ENCODE data around the gene MMP24.
A peak's percentile ranks its signal among the peaks of the same experiment; 100 is the strongest.

The MMP24 gene

DNA sequence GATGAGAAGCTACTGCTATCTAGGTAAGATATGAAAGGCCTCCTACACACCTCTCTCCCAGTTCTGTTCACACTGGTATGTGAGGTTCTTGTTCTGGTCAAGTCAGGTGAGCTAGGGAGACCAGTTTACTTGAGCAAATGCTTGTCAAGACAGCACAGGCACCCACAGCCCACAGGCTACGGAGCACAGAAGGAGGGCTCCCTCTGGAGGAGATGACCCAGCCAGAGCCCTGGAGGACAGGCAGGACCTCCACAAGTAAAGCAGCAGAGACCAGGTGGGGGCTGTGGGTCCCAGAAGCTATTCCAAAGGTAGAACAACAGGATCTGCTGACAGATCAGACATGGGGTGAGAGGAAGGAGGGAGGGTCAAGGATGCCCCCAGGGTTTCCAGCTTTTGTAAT, 38.3 kb downstream of the MMP24 start:
- TF ChIP-seq, protein P1, sequence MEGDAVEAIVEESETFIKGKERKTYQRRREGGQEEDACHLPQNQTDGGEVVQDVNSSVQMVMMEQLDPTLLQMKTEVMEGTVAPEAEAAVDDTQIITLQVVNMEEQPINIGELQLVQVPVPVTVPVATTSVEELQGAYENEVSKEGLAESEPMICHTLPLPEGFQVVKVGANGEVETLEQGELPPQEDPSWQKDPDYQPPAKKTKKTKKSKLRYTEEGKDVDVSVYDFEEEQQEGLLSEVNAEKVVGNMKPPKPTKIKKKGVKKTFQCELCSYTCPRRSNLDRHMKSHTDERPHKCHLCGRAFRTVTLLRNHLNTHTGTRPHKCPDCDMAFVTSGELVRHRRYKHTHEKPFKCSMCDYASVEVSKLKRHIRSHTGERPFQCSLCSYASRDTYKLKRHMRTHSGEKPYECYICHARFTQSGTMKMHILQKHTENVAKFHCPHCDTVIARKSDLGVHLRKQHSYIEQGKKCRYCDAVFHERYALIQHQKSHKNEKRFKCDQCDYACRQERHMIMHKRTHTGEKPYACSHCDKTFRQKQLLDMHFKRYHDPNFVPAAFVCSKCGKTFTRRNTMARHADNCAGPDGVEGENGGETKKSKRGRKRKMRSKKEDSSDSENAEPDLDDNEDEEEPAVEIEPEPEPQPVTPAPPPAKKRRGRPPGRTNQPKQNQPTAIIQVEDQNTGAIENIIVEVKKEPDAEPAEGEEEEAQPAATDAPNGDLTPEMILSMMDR (IDR thresholded peaks at IDR 0.05; ENCODE audit: insufficient read depth, low read length, poor library complexity, severe bottlenecking) = peak; percentile 27
- H3K36me3 ChIP-seq (ENCODE audit: control insufficient read depth, insufficient read depth, low read length) = no peaks in the 10 kb centered on the region
- no peak for DNase-seq (ENCODE audit: extremely low read depth, insufficient read length)

DNA sequence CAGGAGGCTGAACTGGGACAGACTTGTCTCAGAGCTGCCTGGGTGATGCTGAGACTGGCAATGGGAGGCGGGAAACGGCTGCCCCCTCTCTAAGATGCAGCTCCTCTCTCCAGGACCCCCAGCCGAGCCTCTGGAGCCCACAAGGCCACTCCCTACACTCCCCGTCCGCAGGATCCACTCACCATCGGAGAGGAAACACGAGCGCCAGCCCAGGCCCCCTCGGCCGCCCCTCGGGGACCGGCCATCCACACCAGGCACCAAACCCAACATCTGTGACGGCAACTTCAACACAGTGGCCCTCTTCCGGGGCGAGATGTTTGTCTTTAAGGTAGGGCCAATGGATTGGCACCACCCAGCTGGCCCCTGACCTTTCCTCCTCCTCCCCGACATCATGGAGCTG, 40.6 kb downstream of the MMP24 start:
- Histone ChIP-seq H3K4me3 (replicated peaks; ENCODE audit: low read depth, low read length) (no peak overlapping the region), H3K36me3 (ENCODE audit: control insufficient read depth, insufficient read depth, low read length) (no peaks in the 10 kb centered on the region), H3K27me3 (replicated peaks; ENCODE audit: control insufficient read depth, insufficient read depth, low read length) (no peaks in the 10 kb centered on the region)
- DNase-seq (ENCODE audit: extremely low read depth, insufficient read length) = no peak
- TF ChIP-seq, protein P1 (IDR thresholded peaks at IDR 0.05; ENCODE audit: insufficient read depth, low read length, poor library complexity, severe bottlenecking) = no peak

More for the DNA sequence above, 38.3 kb downstream of the MMP24 start:
- Histone ChIP-seq H3K27me3 (replicated peaks; ENCODE audit: control insufficient read depth, insufficient read depth, low read length) (no peaks in the 10 kb centered on the region), H3K4me3 (replicated peaks; ENCODE audit: low read depth, low read length) (no peak overlapping the region)

DNA sequence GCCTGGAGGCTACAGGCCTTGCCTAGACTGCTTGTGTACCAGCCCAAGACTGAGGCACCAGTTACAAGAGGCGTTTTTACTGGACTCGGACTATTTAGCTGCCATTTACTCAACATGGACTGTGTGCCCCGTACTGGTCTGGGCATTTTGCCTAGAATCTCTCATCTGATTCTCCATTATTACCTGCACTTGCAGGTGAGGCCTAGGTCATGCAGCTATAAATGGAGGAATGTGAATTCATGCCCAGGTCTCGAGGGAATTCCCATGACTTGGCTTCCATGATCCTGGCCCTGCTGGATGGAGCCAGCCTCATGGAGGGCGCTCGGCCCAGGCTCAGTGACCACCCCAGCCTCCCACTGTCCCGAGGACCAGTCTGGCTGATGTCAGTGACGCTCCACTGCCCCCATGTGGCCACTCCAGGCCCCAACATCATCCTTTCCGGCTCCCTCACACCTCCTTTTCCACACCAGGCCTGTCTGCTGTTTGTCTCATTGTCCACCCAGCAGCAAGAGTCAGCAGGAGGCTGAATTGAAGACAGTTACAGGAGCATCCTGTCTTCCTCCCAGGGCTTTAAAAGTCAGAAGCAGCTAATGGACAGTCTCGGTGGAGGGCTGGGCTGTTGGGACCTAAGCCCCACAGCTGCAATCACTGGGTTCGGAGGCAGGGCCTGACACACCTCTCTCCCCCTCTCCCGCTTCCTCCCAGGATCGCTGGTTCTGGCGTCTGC, 42.7 kb downstream of the MMP24 start:
- TF ChIP-seq, protein P1 (IDR thresholded peaks at IDR 0.05; ENCODE audit: insufficient read depth, low read length, poor library complexity, severe bottlenecking) = peak; percentile 86
- Histone ChIP-seq H3K27me3 (replicated peaks; ENCODE audit: control insufficient read depth, insufficient read depth, low read length) (no peaks in the 10 kb centered on the region), H3K4me3 (replicated peaks; ENCODE audit: low read depth, low read length) (no peak overlapping the region), H3K36me3 (ENCODE audit: control insufficient read depth, insufficient read depth, low read length) (no peaks in the 10 kb centered on the region)
- DNase-seq (ENCODE audit: extremely low read depth, insufficient read length) = no peak

DNA sequence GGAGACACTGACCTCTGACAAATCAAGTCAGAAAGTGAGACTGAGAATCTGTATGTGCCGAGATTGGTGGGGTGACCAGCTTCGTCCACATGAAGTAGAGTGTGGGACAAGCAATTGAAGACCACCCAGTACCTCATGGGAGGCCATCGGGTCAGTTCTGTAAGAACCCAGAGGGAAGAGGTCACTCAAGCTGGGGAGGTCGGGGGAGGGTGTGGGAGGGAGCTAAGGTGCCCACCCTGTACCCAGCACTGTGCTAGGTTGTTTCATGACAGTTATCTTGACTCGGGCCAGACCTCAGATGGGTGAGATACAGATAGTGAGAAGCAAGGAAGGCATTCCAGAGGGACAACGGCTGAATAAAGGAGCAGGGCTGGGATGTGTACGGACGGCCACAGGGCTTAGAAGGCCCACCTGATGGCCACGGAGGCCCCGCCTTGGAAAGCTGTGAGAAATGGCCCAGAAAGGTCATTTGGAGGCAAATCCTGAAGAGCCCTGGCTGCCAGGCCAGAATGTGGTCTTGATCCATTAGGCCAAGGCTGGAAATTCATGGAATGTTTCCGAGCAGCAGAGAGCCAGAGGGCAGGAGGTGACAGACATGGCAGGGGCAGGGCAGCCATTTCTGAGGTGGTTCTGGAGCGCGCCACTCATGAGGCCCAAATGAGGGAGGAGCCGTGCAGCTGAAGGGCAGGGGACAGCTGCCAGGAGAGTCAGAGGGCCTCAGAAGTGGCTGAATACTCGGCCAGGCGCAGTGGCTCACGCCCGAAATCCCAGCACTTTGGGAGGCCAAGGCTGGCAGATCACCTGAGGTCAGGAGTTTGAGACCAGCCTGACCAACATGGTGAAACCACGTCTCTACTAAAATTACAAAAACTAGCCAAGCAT, 43.8 kb downstream of the MMP24 start:
- Histone ChIP-seq H3K36me3 (ENCODE audit: control insufficient read depth, insufficient read depth, low read length) (peaks cover 4% of the 10 kb centered on the region), H3K27me3 (replicated peaks; ENCODE audit: control insufficient read depth, insufficient read depth, low read length) (no peaks in the 10 kb centered on the region), H3K4me3 (replicated peaks; ENCODE audit: low read depth, low read length) (no peak overlapping the region)
- TF ChIP-seq, protein P1 (IDR thresholded peaks at IDR 0.05; ENCODE audit: insufficient read depth, low read length, poor library complexity, severe bottlenecking) = no peak
- no peak for DNase-seq (ENCODE audit: extremely low read depth, insufficient read length)

DNA sequence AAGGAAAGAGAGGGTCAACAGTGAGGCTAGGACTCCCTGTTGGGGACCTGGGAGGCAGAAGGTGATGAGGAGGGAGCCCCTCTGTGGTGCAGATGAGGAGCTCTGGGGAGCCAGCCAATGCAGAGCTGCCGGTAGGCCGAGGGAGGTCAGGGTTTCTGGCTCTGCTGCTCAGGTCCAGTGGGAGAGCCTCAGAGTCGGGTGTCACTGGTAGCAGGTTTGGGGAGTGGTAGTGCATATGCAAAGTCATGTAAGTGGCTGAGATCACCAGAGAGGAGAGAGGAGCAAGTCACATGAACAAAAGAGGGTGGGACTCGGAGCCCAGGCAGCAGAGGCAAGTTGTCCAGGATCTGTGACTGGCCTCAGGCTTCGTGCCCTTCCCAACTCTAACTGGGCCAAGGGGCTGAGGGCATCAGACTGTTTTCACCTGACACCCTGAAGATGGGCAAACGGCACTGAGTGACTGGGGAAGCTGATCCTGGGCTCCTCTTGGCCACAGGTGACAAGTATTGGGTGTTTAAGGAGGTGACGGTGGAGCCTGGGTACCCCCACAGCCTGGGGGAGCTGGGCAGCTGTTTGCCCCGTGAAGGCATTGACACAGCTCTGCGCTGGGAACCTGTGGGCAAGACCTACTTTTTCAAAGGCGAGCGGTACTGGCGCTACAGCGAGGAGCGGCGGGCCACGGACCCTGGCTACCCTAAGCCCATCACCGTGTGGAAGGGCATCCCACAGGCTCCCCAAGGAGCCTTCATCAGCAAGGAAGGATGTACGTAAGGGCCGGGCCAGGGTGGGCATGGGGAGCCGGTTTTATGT, 44.8 kb downstream of the MMP24 start:
- TF ChIP-seq, protein P1 (IDR thresholded peaks at IDR 0.05; ENCODE audit: insufficient read depth, low read length, poor library complexity, severe bottlenecking) = no peak
- no peak overlapping the region for H3K4me3 ChIP-seq (replicated peaks; ENCODE audit: low read depth, low read length)
- peaks cover 10% of the 10 kb centered on the region for H3K36me3 ChIP-seq (ENCODE audit: control insufficient read depth, insufficient read depth, low read length)
- H3K27me3 ChIP-seq (replicated peaks; ENCODE audit: control insufficient read depth, insufficient read depth, low read length) = no peaks in the 10 kb centered on the region
- no peak for DNase-seq (ENCODE audit: extremely low read depth, insufficient read length)
